HepG2 (cell line): ENCODE data around the gene XPOT. TPM values are rescaled to one million over a fixed set of nuclear protein-coding genes. Genes with fewer than 3 reads are reported as not detected.

Experiments used
- CHD4 ChIP-seq: fragments of 200-600 bp; sonication (generic); IDR thresholded peaks from 2 replicates; pipeline ENCODE4 v1.7.0; 2017; ENCODE audit warnings: mild to moderate bottlenecking, low read length, borderline replicate concordance
- FOSL2 ChIP-seq: sonication (generic); formaldehyde crosslinking; IDR thresholded peaks from 2 replicates; pipeline ENCODE4 v1.4.0; 2020; ENCODE audit warnings: missing genetic modification reagents
- MAF1 ChIP-seq: sonication (generic); formaldehyde crosslinking; IDR thresholded peaks from 2 replicates; pipeline ENCODE4 v1.5.0; 2020; ENCODE audit warnings: missing genetic modification reagents, borderline replicate concordance
- MAFF ChIP-seq: IDR thresholded peaks from 2 replicates; pipeline ENCODE4 v1.6.1; 2011; ENCODE audit warnings: low read depth, low read length, improper control_type of control experiment
- MAZ ChIP-seq, 2 experiments: sonication (generic) in 1 of 2; formaldehyde crosslinking in 1 of 2; IDR thresholded peaks; 2 replicates each; pipeline versions ENCODE4 v1.5.0 to v1.6.1; 2012 to 2020; ENCODE audit warnings: low read depth in 2 of 2, mild to moderate bottlenecking in 2 of 2, borderline replicate concordance in 1 of 2, improper control_type of control experiment in 1 of 2, low read length in 1 of 2, missing genetic modification reagents in 1 of 2, moderate library complexity in 1 of 2
- RARG ChIP-seq: sonication (generic); formaldehyde crosslinking; IDR thresholded peaks from 2 replicates; pipeline ENCODE4 v1.4.0; 2020; ENCODE audit warnings: low read depth, mild to moderate bottlenecking, missing genetic modification reagents
- SAP130 ChIP-seq: IDR thresholded peaks from 2 replicates; pipeline ENCODE4 v1.6.1; 2016; ENCODE audit warnings: low read depth
- SKI ChIP-seq: fragments of 450-650 bp; IDR thresholded peaks from one replicate; pipeline ENCODE4 v1.6.1; 2018; ENCODE audit warnings: mild to moderate bottlenecking; ENCODE audit not compliant: partially characterized antibody
- SMAD9 ChIP-seq: sonication (generic); formaldehyde crosslinking; IDR thresholded peaks from 2 replicates; pipeline ENCODE4 v1.5.1; 2020; ENCODE audit warnings: mild to moderate bottlenecking, missing genetic modification reagents
- TRIM24 ChIP-seq: sonication (generic); formaldehyde crosslinking; IDR thresholded peaks from 2 replicates; pipeline ENCODE4 v1.8.0; 2022; ENCODE audit warnings: mild to moderate bottlenecking, missing genetic modification reagents
- WIZ ChIP-seq: sonication (generic); formaldehyde crosslinking; IDR thresholded peaks from 2 replicates; pipeline ENCODE4 v1.5.1; 2020; ENCODE audit warnings: mild to moderate bottlenecking, missing genetic modification reagents
- ZFP82 ChIP-seq: sonication (generic); formaldehyde crosslinking; IDR thresholded peaks from 2 replicates; pipeline ENCODE4 v1.5.1; 2020; ENCODE audit warnings: mild to moderate bottlenecking, missing genetic modification reagents, borderline replicate concordance
- ZNF264 ChIP-seq: sonication (generic); formaldehyde crosslinking; IDR thresholded peaks from 2 replicates; pipeline ENCODE4 v1.4.0; 2020; ENCODE audit warnings: missing genetic modification reagents
- ZNF33B ChIP-seq: sonication (generic); formaldehyde crosslinking; IDR thresholded peaks from 2 replicates; pipeline ENCODE4 v1.5.1; 2020; ENCODE audit warnings: mild to moderate bottlenecking, missing genetic modification reagents
- ZNF451 ChIP-seq: sonication (generic); formaldehyde crosslinking; IDR thresholded peaks from 2 replicates; pipeline ENCODE4 v1.5.0; 2020; ENCODE audit warnings: mild to moderate bottlenecking, missing genetic modification reagents
- ZNF557 ChIP-seq: sonication (generic); formaldehyde crosslinking; IDR thresholded peaks from 2 replicates; pipeline ENCODE4 v1.4.0; 2020; ENCODE audit warnings: missing genetic modification reagents
- ZNF7 ChIP-seq: IDR thresholded peaks from 2 replicates; pipeline ENCODE4 v1.6.1; 2016; ENCODE audit warnings: missing biosample characterization, missing genetic modification reagents
- polyA plus RNA-seq, 8 experiments: library from polyadenylated mRNA; depleted of rRNA in 3 of 8; stranded (reverse) in 7 of 8; unstranded in 1 of 8; fragments of >200 nt; fragmentation: Illumina TruSeq in 4 of 8; extraction: Trizol in 4 of 8; gene quantifications; 2 replicates each; pipeline versions ENCODE4 v1.2.1 to v1.2.3, GENCODE V29; 2011 to 2016; ENCODE audit warnings: low read depth in 4 of 8, missing spikeins in 1 of 8, mixed read lengths in 1 of 8; ENCODE audit not compliant: insufficient read depth in 1 of 8
- total RNA-seq, 5 experiments: library from RNA; depleted of rRNA; stranded (reverse); fragments of >200 nt; fragmentation: Illumina TruSeq; extraction: Trizol; gene quantifications; 2 replicates each; pipeline ENCODE4 v1.2.3, GENCODE V29; 2016; ENCODE audit warnings: low read depth in 1 of 5
- TF ChIP-seq, protein P1 (sequence below): sonication (generic); formaldehyde crosslinking; IDR thresholded peaks from 2 replicates; pipeline ENCODE4 v1.5.0; 2020; ENCODE audit warnings: mild to moderate bottlenecking, missing genetic modification reagents
- TF ChIP-seq, protein P2 (sequence below): sonication (generic); formaldehyde crosslinking; IDR thresholded peaks from 2 replicates; pipeline ENCODE4 v1.5.0; 2020; ENCODE audit warnings: mild to moderate bottlenecking, missing genetic modification reagents, moderate library complexity
- TF ChIP-seq, protein P3 (sequence below): IDR thresholded peaks from 2 replicates; pipeline ENCODE4 v1.6.1; 2016
- TF ChIP-seq, protein P4 (sequence below): sonication (generic); formaldehyde crosslinking; IDR thresholded peaks from 2 replicates; pipeline ENCODE4 v1.5.1; 2020; ENCODE audit warnings: mild to moderate bottlenecking, missing genetic modification reagents

Gene XPOT
- total and polyA plus RNA-seq, 2 of the 13 experiments (the other 11 are each of a cell fraction or from before 2014, with no cell fraction given): 93.8 to 102 TPM

DNA sequence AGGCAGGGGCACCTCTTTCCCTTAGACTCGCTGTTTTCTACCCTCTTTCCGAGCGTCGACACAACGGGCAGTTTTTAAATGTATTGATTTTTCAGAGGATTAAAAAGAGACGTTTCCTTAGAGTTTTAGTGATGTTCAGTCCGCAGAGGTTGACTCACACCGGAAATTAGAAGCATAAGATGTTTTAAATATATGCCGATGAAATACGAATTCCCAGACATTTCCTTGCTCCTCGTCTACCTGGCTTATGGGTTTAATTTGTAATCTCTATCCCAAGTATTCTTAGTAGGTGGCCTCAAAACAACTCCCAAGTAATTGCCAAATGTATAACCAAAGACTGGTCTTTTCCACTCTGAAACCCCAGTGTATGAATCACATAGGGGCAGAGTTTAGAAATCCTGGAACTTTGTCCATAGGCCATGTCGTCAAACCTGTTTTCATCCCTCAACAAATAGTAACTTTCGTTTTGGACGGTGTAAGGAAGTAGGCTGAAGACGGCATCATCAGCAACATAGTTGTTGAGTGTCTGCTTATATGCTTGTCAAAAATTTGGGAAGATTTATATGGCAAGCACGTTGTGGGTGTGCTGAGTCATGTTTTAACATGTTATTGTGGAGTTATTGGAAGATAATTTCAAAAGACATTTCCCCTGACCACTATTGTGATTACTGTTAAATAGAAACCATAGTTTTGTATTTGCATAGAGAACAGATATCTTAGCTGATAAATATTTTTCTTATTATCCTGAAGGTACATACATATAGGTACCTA lies 48.6 kb downstream of the XPOT start (continued):
- TF ChIP-seq, protein P1, sequence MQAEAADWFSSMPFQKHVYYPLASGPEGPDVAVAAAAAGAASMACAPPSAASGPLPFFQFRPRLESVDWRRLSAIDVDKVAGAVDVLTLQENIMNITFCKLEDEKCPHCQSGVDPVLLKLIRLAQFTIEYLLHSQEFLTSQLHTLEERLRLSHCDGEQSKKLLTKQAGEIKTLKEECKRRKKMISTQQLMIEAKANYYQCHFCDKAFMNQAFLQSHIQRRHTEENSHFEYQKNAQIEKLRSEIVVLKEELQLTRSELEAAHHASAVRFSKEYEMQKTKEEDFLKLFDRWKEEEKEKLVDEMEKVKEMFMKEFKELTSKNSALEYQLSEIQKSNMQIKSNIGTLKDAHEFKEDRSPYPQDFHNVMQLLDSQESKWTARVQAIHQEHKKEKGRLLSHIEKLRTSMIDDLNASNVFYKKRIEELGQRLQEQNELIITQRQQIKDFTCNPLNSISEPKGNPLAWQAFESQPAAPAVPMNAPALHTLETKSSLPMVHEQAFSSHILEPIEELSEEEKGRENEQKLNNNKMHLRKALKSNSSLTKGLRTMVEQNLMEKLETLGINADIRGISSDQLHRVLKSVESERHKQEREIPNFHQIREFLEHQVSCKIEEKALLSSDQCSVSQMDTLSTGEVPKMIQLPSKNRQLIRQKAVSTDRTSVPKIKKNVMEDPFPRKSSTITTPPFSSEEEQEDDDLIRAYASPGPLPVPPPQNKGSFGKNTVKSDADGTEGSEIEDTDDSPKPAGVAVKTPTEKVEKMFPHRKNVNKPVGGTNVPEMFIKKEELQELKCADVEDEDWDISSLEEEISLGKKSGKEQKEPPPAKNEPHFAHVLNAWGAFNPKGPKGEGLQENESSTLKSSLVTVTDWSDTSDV (CRISPR knock-in tag): no peak
- TF ChIP-seq ZFP82 (CRISPR knock-in tag) (no peak), ZNF264 (CRISPR knock-in tag) (no peak), MAZ (IDR thresholded peaks at IDR 0.05; ENCODE audit: borderline replicate concordance, low read depth, low read length) (no peak), MAZ (CRISPR knock-in tag; IDR thresholded peaks at IDR 0.05; ENCODE audit: low read depth) (no peak), RARG (no peak), ZNF33B (CRISPR knock-in tag) (no peak), TRIM24 (CRISPR knock-in tag) (no peak), WIZ (CRISPR knock-in tag) (0 out of 2 replicates have a peak, but pooled peaks have one; percentile 1), ZNF451 (CRISPR knock-in tag) (no peak), CHD4 (no peak), SMAD9 (CRISPR knock-in tag) (no peak), ZNF7 (CRISPR knock-in tag) (0 out of 2 replicates have a peak, but pooled peaks have one; percentile 39), ZNF557 (CRISPR knock-in tag) (no peak), MAF1 (CRISPR knock-in tag) (no peak), FOSL2 (0 out of 2 replicates have a peak, but pooled peaks have one; percentile 14), SAP130 (CRISPR knock-in tag) (peak; percentile 65), SKI (no peak), MAFF (peak; percentile 34; the same call in 1 of the 2 replicates)
- TF ChIP-seq, protein P2, sequence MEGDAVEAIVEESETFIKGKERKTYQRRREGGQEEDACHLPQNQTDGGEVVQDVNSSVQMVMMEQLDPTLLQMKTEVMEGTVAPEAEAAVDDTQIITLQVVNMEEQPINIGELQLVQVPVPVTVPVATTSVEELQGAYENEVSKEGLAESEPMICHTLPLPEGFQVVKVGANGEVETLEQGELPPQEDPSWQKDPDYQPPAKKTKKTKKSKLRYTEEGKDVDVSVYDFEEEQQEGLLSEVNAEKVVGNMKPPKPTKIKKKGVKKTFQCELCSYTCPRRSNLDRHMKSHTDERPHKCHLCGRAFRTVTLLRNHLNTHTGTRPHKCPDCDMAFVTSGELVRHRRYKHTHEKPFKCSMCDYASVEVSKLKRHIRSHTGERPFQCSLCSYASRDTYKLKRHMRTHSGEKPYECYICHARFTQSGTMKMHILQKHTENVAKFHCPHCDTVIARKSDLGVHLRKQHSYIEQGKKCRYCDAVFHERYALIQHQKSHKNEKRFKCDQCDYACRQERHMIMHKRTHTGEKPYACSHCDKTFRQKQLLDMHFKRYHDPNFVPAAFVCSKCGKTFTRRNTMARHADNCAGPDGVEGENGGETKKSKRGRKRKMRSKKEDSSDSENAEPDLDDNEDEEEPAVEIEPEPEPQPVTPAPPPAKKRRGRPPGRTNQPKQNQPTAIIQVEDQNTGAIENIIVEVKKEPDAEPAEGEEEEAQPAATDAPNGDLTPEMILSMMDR (CRISPR knock-in tag): no peak
- TF ChIP-seq, protein P3, sequence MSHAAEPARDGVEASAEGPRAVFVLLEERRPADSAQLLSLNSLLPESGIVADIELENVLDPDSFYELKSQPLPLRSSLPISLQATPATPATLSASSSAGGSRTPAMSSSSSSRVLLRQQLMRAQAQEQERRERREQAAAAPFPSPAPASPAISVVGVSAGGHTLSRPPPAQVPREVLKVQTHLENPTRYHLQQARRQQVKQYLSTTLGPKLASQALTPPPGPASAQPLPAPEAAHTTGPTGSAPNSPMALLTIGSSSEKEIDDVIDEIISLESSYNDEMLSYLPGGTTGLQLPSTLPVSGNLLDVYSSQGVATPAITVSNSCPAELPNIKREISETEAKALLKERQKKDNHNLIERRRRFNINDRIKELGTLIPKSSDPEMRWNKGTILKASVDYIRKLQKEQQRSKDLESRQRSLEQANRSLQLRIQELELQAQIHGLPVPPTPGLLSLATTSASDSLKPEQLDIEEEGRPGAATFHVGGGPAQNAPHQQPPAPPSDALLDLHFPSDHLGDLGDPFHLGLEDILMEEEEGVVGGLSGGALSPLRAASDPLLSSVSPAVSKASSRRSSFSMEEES (CRISPR knock-in tag): no peak
- TF ChIP-seq, protein P4, sequence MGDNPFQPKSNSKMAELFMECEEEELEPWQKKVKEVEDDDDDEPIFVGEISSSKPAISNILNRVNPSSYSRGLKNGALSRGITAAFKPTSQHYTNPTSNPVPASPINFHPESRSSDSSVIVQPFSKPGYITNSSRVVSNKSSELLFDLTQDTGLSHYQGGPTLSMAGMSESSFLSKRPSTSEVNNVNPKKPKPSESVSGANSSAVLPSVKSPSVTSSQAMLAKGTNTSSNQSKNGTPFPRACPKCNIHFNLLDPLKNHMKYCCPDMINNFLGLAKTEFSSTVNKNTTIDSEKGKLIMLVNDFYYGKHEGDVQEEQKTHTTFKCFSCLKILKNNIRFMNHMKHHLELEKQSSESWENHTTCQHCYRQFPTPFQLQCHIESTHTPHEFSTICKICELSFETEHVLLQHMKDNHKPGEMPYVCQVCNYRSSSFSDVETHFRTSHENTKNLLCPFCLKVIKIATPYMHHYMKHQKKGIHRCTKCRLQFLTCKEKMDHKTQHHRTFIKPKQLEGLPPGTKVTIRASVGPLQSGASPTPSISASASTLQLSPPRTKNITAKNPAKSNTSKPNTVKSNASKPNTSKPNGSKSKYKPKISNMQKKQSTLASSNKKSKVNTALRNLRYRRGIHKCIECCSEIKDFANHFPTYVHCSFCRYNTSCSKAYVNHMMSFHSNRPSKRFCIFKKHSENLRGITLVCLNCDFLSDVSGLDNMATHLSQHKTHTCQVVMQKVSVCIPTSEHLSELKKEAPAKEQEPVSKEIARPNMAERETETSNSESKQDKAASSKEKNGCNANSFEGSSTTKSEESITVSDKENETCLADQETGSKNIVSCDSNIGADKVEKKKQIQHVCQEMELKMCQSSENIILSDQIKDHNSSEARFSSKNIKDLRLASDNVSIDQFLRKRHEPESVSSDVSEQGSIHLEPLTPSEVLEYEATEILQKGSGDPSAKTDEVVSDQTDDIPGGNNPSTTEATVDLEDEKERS (CRISPR knock-in tag): no peak
